Glomerular visceral epithelial cell (primary cell): ENCODE results near the gene MCU.
"Not testable (repeated sequence)": the region's sequence is repeated elsewhere in the genome, so short reads cannot be mapped to it uniquely, and the experiment has no call there.

Source experiments
- DNase-seq: peaks from one replicate; pipeline ENCODE4 v3.0.0-alpha.2; 2016; ENCODE audit errors: extremely low spot score

The MCU gene

GRCh38 chr10:72762042-72762441, 70.1 kb downstream of the MCU start:
- no peak for DNase-seq

- no peak for DNase-seq
Measured at GRCh38 chr10:72763201-72763600, 71.3 kb downstream of the MCU start.

GRCh38 chr10:72764151-72764550, 72.2 kb downstream of the MCU start:
- peak; percentile 80 for DNase-seq

- DNase-seq: no peak
Measured at GRCh38 chr10:72765051-72765745, 73.3 kb downstream of the MCU start.

GRCh38 chr10:72771195-72771594, 79.3 kb downstream of the MCU start:
- DNase-seq: not testable (repeated sequence)

GRCh38 chr10:72772031-72772430, 80.1 kb downstream of the MCU start:
- DNase-seq: no peak

GRCh38 chr10:72779874-72780273, 87.9 kb downstream of the MCU start:
- no peak for DNase-seq

GRCh38 chr10:72782649-72783330, 90.8 kb downstream of the MCU start:
- no peak for DNase-seq

GRCh38 chr10:72783410-72783833, 91.5 kb downstream of the MCU start:
- DNase-seq: no peak

GRCh38 chr10:72784551-72785351, 92.8 kb downstream of the MCU start:
- peak; percentile 61 for DNase-seq

- no peak for DNase-seq
Measured at GRCh38 chr10:72785409-72785808, 93.5 kb downstream of the MCU start.

- DNase-seq: no peak
Measured at GRCh38 chr10:72790216-72790990, 98.5 kb downstream of the MCU start.

GRCh38 chr10:72792288-72792687, 100.3 kb downstream of the MCU start:
- no peak for DNase-seq

GRCh38 chr10:72793752-72794151, 101.8 kb downstream of the MCU start:
- DNase-seq: no peak

GRCh38 chr10:72794260-72794659, 102.3 kb downstream of the MCU start:
- no peak for DNase-seq

GRCh38 chr10:72796042-72796441, 104.1 kb downstream of the MCU start:
- peak; percentile 15 for DNase-seq

- no peak for DNase-seq
Measured at GRCh38 chr10:72796538-72796937, 104.6 kb downstream of the MCU start.

- no peak for DNase-seq
Measured at GRCh38 chr10:72800000-72800740, 108.2 kb downstream of the MCU start.

GRCh38 chr10:72800741-72801092, 108.8 kb downstream of the MCU start:
- DNase-seq: no peak

GRCh38 chr10:72801263-72801868, 109.4 kb downstream of the MCU start:
- DNase-seq: no peak

- DNase-seq: peak; percentile 6
Measured at GRCh38 chr10:72802332-72802731, 110.4 kb downstream of the MCU start.
